C4-2B (cell line): ENCODE data around the gene RBBP9.

ENCODE experiments used
- ZFX ChIP-seq: fragments of 450-650 bp; IDR thresholded peaks from 2 replicates; pipeline ENCODE4 v1.6.1; 2017
- TF ChIP-seq, protein P1 (sequence below): fragments of 450-650 bp; conservative IDR thresholded peaks from 2 replicates; pipeline ENCODE4 v1.5.1; 2017; ENCODE audit warnings: mild to moderate bottlenecking

DNA sequence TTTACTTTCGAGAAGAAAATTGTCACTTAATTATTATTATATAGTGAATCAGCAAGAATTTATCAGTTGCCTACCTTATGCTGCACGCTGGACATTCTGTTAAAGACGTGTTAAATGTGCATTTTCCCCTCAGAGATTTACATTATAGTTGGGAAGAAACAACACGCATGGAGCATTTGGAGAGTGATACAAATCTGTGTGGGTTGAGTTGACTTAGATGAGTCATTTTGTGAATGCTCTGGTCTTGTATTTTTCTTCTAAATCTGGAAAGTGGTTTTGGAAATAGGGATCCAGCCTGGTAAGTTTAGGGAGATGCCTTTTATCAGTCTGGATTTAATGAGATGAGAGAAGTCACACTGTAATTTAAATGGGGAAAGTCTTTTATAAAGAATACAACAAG lies 46.2 kb upstream of the RBBP9 start:
- TF ChIP-seq, protein P1, sequence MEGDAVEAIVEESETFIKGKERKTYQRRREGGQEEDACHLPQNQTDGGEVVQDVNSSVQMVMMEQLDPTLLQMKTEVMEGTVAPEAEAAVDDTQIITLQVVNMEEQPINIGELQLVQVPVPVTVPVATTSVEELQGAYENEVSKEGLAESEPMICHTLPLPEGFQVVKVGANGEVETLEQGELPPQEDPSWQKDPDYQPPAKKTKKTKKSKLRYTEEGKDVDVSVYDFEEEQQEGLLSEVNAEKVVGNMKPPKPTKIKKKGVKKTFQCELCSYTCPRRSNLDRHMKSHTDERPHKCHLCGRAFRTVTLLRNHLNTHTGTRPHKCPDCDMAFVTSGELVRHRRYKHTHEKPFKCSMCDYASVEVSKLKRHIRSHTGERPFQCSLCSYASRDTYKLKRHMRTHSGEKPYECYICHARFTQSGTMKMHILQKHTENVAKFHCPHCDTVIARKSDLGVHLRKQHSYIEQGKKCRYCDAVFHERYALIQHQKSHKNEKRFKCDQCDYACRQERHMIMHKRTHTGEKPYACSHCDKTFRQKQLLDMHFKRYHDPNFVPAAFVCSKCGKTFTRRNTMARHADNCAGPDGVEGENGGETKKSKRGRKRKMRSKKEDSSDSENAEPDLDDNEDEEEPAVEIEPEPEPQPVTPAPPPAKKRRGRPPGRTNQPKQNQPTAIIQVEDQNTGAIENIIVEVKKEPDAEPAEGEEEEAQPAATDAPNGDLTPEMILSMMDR = no peak
- no peak for TF ChIP-seq ZFX
